ENCODE data around the gene TPCN1.

DNA sequence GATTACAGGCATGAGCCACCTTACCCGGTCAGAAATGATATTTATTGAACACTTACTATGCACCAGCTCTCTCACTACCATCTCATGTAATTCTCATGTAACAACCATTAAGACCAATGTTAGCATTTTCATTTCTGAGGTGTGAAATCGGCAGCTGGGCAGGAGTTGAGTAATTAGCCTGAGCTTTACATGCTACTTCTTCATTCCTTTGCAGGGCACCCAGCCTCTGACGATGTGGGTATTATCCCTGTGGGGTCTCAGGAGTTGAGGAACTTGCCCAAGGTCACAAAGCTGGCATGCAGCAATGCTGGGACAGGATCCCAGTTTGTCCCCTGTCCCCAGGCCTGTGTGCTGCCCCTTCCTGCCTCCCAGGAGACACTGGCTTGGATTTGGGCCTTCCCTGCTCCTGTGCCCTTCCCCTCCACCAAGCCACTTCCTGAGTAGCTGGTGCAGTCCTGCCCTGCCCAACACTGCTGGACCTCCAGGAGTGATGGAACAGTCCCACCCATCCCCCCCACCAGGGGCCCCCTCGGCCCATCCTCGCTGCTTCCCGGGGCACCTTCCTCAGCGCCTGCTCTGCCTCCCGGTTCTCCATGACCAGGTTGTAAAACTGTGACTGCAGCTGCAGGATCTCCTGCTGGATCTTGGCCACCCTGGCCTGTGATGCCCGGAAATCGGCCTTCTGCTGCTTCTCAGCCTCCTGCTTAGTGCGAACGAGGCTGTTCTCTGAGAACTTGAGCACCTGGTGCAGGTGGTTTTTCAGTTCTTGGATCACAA, 21.1 kb upstream of the TPCN1 start:
- TF ChIP-seq CTCF (IDR thresholded peaks at IDR 0.05) (no peak), POLR2A (IDR thresholded peaks at IDR 0.05) (no peak)

Data from ovary (tissue), 3 donors.